Left cardiac atrium (tissue), 4 donors: ENCODE data around the gene PP2D1. TPM values are rescaled to one million over a fixed set of nuclear protein-coding genes. Genes with fewer than 3 reads are reported as not detected.

Source experiments
- ATAC-seq, 2 donors: fragments of 200-7000 bp; cut with Tn5 transposase; one replicate each; pipeline ENCODE4 v1.9.1; 2020; ENCODE audit warnings: mild to moderate bottlenecking in 2 of 2, moderate library complexity in 2 of 2
- DNase-seq: peaks from one replicate; pipeline ENCODE4 v3.0.0-alpha.2; 2020
- intact Hi-C, 2 donors: fragments of 100-400 bp; cut with DNase I; formaldehyde crosslinking; loops; one replicate each; pipeline versions ENCODE4 v1.14.1 to v1.15.1; 2022 to 2023
- total RNA-seq, 2 donors: library from RNA; stranded (reverse); fragmentation: NEBNext Ultra II Directional; extraction: Animal tissue kit (Norgen Biotek cat#: 25700); gene quantifications; one replicate each; pipeline ENCODE4 v1.2.1, GENCODE V29; 2021
- donor health status: DM: no; HTN: yes; CAD: no.
- donor health status: DM: no; HTN: yes; CAD: no; lungs with severe emphysema.
- donor health status: DM: yes; HTN: yes; CAD: no.
- donor health status: Dilated cardiomyopathy.

Gene PP2D1
- total RNA-seq, 2 donors from 2014 or later, result not detected

DNA sequence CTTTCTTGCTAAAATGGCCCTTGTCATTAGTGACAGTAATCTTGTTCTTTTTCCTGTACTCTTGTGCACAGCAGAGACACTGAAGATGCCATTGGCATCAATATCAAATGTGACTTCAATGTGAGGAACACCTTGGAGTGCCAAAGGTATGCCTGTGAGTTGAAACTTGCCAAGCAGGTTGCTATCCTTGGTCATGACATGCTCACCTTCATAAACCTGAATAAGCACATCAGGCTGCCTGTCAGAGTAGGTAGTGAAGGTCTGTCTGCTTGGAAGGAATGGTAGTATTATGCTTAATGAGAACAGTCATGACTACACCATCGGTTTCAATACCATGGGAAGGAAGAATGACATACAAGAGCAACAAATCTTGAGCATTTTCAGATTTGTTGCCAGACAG, 71.4 kb downstream of the PP2D1 start:
- intact Hi-C loops, result loop anchor here in 1 of 2 donors (10.0 kb wide), 1 partner anchor 244 kb away; the partner anchor contains the start of gene SGO1

DNA sequence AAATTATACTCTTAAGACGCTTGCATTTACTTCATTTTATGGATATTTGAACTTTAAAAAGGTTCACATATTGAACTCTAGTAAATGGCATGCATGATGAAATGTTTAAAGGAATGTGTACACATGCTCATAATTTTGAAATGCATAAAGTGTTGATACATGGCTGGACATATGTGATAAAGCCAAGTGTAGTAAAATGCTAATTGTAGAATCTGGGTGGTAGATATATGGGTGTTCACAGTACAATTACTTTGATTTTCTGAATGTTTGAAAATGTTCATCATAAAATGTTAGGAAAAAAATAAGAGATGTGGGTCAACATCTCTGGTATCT, 73.8 kb downstream of the PP2D1 start:
- intact Hi-C loops, result no loop called here
- DNase-seq (no peak), ATAC-seq (no peak)

More for the DNA sequence above, 71.4 kb downstream of the PP2D1 start:
- DNase-seq (no peak), ATAC-seq (no peak)

DNA sequence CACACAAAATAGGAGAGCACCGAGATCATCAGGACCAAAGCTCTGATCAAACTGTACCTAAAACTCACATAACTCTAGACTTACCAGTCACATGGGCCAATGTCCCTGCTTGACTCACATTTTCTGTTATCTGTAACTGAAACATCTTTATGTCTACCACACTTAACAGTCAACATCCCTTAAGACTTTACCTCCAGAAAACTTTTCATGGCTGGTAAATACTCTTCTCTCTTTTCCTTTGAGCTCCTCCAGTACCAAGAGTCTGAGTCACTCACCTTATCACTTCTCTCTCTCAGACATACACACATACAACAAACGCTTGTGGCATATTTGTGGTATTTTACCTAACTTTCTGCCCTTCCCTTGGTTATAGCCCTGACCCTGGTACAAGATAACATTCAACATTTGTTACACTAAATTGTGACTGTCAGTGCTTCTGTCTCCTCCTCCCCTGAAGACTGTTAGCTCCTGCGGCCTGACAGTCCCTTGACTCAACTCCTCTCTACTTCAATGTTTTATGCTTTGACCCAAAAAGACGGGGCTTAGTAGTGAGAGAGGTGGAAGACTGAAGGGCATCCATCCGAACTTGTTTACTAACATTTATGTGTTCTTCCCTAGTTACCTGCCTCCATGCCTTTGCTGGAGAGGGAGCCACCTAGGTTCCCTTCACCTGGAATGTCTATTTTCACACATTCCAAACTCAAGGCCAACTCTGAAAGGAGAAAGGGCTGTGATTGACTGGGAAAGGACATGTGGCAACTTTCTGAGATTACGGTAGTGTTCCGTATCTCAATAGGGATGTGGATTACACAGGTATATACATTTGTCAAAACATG, 74.4 kb downstream of the PP2D1 start:
- ATAC-seq (no peak), DNase-seq (no peak)
- intact Hi-C loops, result no loop called here

Other genes starting within 250 kb of the PP2D1 start
- under 1 TPM; 0.59 to 0.76 TPM for gene EFHB, start 78.0 kb downstream of the PP2D1 start, total RNA-seq
- 10 to 100 TPM; 40.9 to 71.2 TPM for gene RAB5A, start 65.2 kb downstream of the PP2D1 start, total RNA-seq
- gene KAT2B, start 28.2 kb upstream of the PP2D1 start, total RNA-seq, result 10 to 100 TPM; 59.8 to 73.3 TPM
- under 1 TPM in 1 of 2 donors, not detected in 1; 0.80 TPM for gene SGO1, start 173.9 kb upstream of the PP2D1 start, total RNA-seq